Heart left ventricle (tissue), 16 donors: ENCODE results near the gene DTNB. TPM values are rescaled to one million over a fixed set of nuclear protein-coding genes. Genes with fewer than 3 reads are reported as not detected.
"Not testable (repeated sequence)": the region's sequence is repeated elsewhere in the genome, so short reads cannot be mapped to it uniquely, and the experiment has no call there.

ENCODE experiments used
- ATAC-seq, 4 donors: fragments of 200-7000 bp; cut with Tn5 transposase; one replicate each; pipeline ENCODE4 v1.9.1; 2020 to 2022; ENCODE audit warnings: moderate library complexity in 4 of 4, mild to moderate bottlenecking in 3 of 4, moderate number of reproducible peaks in 1 of 4
- DNase-seq, 5 donors: peaks; one replicate each; pipeline ENCODE4 v3.0.0-alpha.2; 2020
- H3K27ac ChIP-seq, 12 donors: fragments of 200-600 bp; sonication (generic) in 4 of 12; one replicate each; pipeline versions ENCODE4 v1.5.0 to v1.8.0; 2016 to 2022; ENCODE audit warnings: mild to moderate bottlenecking in 2 of 12
- H3K27me3 ChIP-seq, 9 donors: fragments of 200-600 bp; sonication (generic) in 2 of 9; one replicate each; pipeline versions ENCODE4 v1.5.1 to v1.8.0; 2016 to 2022; ENCODE audit warnings: mild to moderate bottlenecking in 3 of 9
- H3K36me3 ChIP-seq, 9 donors: fragments of 200-600 bp; sonication (generic) in 2 of 9; one replicate each; pipeline versions ENCODE4 v1.5.0 to v1.8.0; 2018 to 2022; ENCODE audit warnings: mild to moderate bottlenecking in 2 of 9
- H3K4me1 ChIP-seq, 12 donors: fragments of 200-600 bp; sonication (generic) in 4 of 12; one replicate each; pipeline versions ENCODE4 v1.5.0 to v1.8.0; 2016 to 2022; ENCODE audit warnings: mild to moderate bottlenecking in 3 of 12
- H3K4me3 ChIP-seq, 12 donors: fragments of 200-600 bp; sonication (generic) in 4 of 12; one replicate each; pipeline versions ENCODE4 v1.5.0 to v1.8.0; 2017 to 2022; ENCODE audit warnings: mild to moderate bottlenecking in 9 of 12, moderate library complexity in 4 of 12
- H3K9me3 ChIP-seq, 12 donors: fragments of 200-600 bp; sonication (generic) in 4 of 12; one replicate each; pipeline versions ENCODE4 v1.5.0 to v1.8.0; 2016 to 2022; ENCODE audit warnings: mild to moderate bottlenecking in 1 of 12
- CTCF ChIP-seq, 12 donors: fragments of 200-600 bp; sonication (generic) in 4 of 12; IDR thresholded peaks; one replicate each; pipeline versions ENCODE4 v1.5.0 to v1.8.0; 2018 to 2022; ENCODE audit warnings: antibody characterized with exemption in 12 of 12, mild to moderate bottlenecking in 5 of 12
- POLR2A ChIP-seq, 2 donors: fragments of 450-650 bp; IDR thresholded peaks; one replicate each; pipeline ENCODE4 v1.6.1; 2017; ENCODE audit warnings: antibody characterized with exemption in 2 of 2, mild to moderate bottlenecking in 2 of 2, moderate library complexity in 2 of 2
- WGBS, 4 donors: extraction: QIAGEN DNeasy Blood & Tissue Kit in 2 of 4; methylation state at CpG; one replicate each; pipeline versions ENCODE4 v1.1.5 to v1.1.7; 2013 to 2018; 5-methylcytosine and 5-hydroxymethylcytosine counted together
- intact Hi-C, 10 donors: fragments of 100-400 bp; cut with DNase I; formaldehyde crosslinking; loops; one replicate each; pipeline versions ENCODE4 v1.11.1 to v1.14.2; 2022
- polyA plus RNA-seq, 2 donors: library from polyadenylated mRNA; stranded (reverse); fragments of 200-250 nt; gene quantifications; one replicate each; pipeline ENCODE4 v1.2.3, GENCODE V29; 2013
- total RNA-seq, 9 donors: library from RNA; depleted of rRNA in 2 of 9; stranded (reverse); fragments of >200 nt in 2 of 9; fragmentation: NEBNext Ultra II Directional in 3 of 9; extraction: Animal tissue kit (Norgen Biotek cat#: 25700) in 3 of 9; gene quantifications; one replicate each; pipeline versions ENCODE4 v1.1.0 to v1.2.4, GENCODE V29; 2016 to 2023
- donor health status: ischemic (EF 13 %, LVEDD 7.1; RV severe dilation, severe dysfunction).
- donor health status: healthy with polysubstance abuse.
- donor health status: DM: no; HTN: yes; CAD: no.
- donor health status: DM: no; HTN: no; CAD: no.
- donor health status: ischemic (EF 25% LVEDD 6.9; RV normal size, moderate dysfunction).
- donor health status: ischemic (EF 25% LVEDD 5.7; RV mildly dilated, moderate dysfunction).
- donor health status: healthy.
- donor health status: DM: yes; HTN: yes; CAD: no.
- donor health status: ischemic (EF 35%, LVEDD 5.7; RV mildly dilated, moderate dysfunction).
- donor health status: nonischemic (EF 11% LVEDD 7.7; RV severe dilation, severe dysfunction).
- donor health status: DM: yes; HTN: yes; CAD: no.
- donor health status: PGD.
- donor health status: ischemic (EF 29% LVEDD 5.4; RV normal size, mild dysfunction).
- donor health status: nonischemic (EF 23%, LVEDD 6.1; RV moderate dilation, normal function).

Gene DTNB
- total and polyA plus RNA-seq, 11 donors, result 2.5 to 17.3 (median 5.6) TPM

GRCh38 chr2:25614711-25615110 is 58.7 kb downstream of the DTNB start:
- WGBS, 4 donors, result 71 to 79% (median 76%) methylated on average over 8 of the region's 8 CpGs
- intact Hi-C loops, result loop anchor here in 1 of 10 donors (10.0 kb wide), 1 partner anchor 80 kb away; no protein-coding TSS in a partner anchor
- Histone ChIP-seq H3K4me3 (no peak overlapping the region), H3K9me3 (no peaks in the 10 kb centered on the region), H3K27me3 (no peaks in the 10 kb centered on the region), H3K27ac (no peak overlapping the region), H3K36me3 (no peaks in the 10 kb centered on the region), H3K4me1 (peaks cover 0 to 25% (median 11%) of the 10 kb centered on the region in 12 donors)
- ATAC-seq (no peak), DNase-seq (no peak)
- no peak for TF ChIP-seq POLR2A (IDR thresholded peaks at IDR 0.05)

GRCh38 chr2:25608718-25609117 is 64.7 kb downstream of the DTNB start:
- DNase-seq (no peak), ATAC-seq (no peak)
- no peaks in the 10 kb centered on the region for H3K9me3 ChIP-seq
- H3K27ac ChIP-seq, result no peak overlapping the region
- no peak for TF ChIP-seq POLR2A (IDR thresholded peaks at IDR 0.05)
- TF ChIP-seq CTCF (IDR thresholded peaks at IDR 0.05), result no peak
- H3K27me3 ChIP-seq, result no peaks in the 10 kb centered on the region
- no peaks in the 10 kb centered on the region for H3K4me1 ChIP-seq
- no peaks in the 10 kb centered on the region for H3K36me3 ChIP-seq
- no peak overlapping the region for H3K4me3 ChIP-seq
- intact Hi-C loops, result loop anchor here in 5 of 10 donors (2.0 to 10.0 kb wide), 6 partner anchors 46 to 94 kb away; no protein-coding TSS in a partner anchor

- H3K9me3 ChIP-seq, result no peaks in the 10 kb centered on the region
- no peak for DNase-seq
- TF ChIP-seq POLR2A (IDR thresholded peaks at IDR 0.05) (no peak), CTCF (IDR thresholded peaks at IDR 0.05) (peak; percentile 41 to 78 (median 64))
- intact Hi-C loops, result loop anchor here in 9 of 10 donors (1.0 to 10.0 kb wide), 7 partner anchors 48 to 95 kb away; no protein-coding TSS in a partner anchor
- no peak for ATAC-seq
- H3K36me3 ChIP-seq, result no peaks in the 10 kb centered on the region
- no peaks in the 10 kb centered on the region for H3K4me1 ChIP-seq
- 2 to 19% (median 10%) methylated on average over 1 of the region's 1 CpG for WGBS, 4 donors
- no peak overlapping the region for H3K27ac ChIP-seq
- no peak overlapping the region for H3K4me3 ChIP-seq
- no peaks in the 10 kb centered on the region for H3K27me3 ChIP-seq
Observed at GRCh38 chr2:25606892-25607291, 66.5 kb downstream of the DTNB start.

- Histone ChIP-seq H3K9me3 (no peaks in the 10 kb centered on the region), H3K27ac (no peak overlapping the region), H3K36me3 (no peaks in the 10 kb centered on the region), H3K4me3 (no peak overlapping the region), H3K27me3 (no peaks in the 10 kb centered on the region), H3K4me1 (peaks cover 0 to 3% (median 0%) of the 10 kb centered on the region in 12 donors)
- DNase-seq (no peak), ATAC-seq (no peak)
- intact Hi-C loops, result loop anchor here in 2 of 10 donors (10.0 kb wide), 2 partner anchors 52 to 92 kb away; no protein-coding TSS in a partner anchor
- TF ChIP-seq POLR2A (IDR thresholded peaks at IDR 0.05) (no peak), CTCF (IDR thresholded peaks at IDR 0.05) (no peak)
Observed at GRCh38 chr2:25602333-25602723, 71.0 kb downstream of the DTNB start.

- not testable (repeated sequence) for H3K4me3 ChIP-seq, H3K9me3 ChIP-seq, H3K27ac ChIP-seq, H3K27me3 ChIP-seq, DNase-seq, H3K4me1 ChIP-seq, H3K36me3 ChIP-seq, ATAC-seq
- intact Hi-C loops, result loop anchor here in 2 of 10 donors (10.0 kb wide), 2 partner anchors 53 to 93 kb away; no protein-coding TSS in a partner anchor
- 95 to 99% (median 97%) methylated on average over 9 of the region's 9 CpGs for WGBS, 4 donors
Observed at GRCh38 chr2:25601711-25602332, 71.6 kb downstream of the DTNB start.
